Activated CD8-positive, alpha-beta T cell treated with anti-CD3 and anti-CD28 coated beads for 36 hours (primary cell): ENCODE data around the gene ATP6V0C. TPM values are rescaled to one million over a fixed set of nuclear protein-coding genes. Genes with fewer than 3 reads are reported as not detected.

Experiments
- ATAC-seq: fragments of 200-7000 bp; cut with Tn5 transposase; one replicate; pipeline ENCODE4 v1.10.0; 2021; ENCODE audit warnings: mild to moderate bottlenecking, moderate library complexity
- CTCF ChIA-PET: fragments of 350-600 bp; sonication (Branson Sonifier 250); formaldehyde crosslinking; loops from one replicate; lab custom pipeline; 2021; ENCODE audit warnings: antibody characterized with exemption; lab: Charles Lee
- POLR2A ChIA-PET: fragments of 350-600 bp; sonication (Branson Sonifier 250); formaldehyde crosslinking; loops from one replicate; lab custom pipeline; 2021; ENCODE audit warnings: antibody characterized with exemption; lab: Charles Lee
- DNase-seq: peaks from one replicate; pipeline ENCODE4 v3.0.0-alpha.2; 2020
- H3K27ac Mint-ChIP-seq: one replicate; pipeline ENCODE4 v1.8.0; 2021; ENCODE audit warnings: mild to moderate bottlenecking, mixed read lengths
- H3K27me3 Mint-ChIP-seq: one replicate; pipeline ENCODE4 v1.8.0; 2021; ENCODE audit warnings: mixed read lengths
- H3K36me3 Mint-ChIP-seq: one replicate; pipeline ENCODE4 v1.8.0; 2021; ENCODE audit warnings: low read depth, mixed read lengths
- H3K4me1 Mint-ChIP-seq: one replicate; pipeline ENCODE4 v1.8.0; 2021; ENCODE audit warnings: low read depth, mixed read lengths
- H3K4me3 Mint-ChIP-seq: one replicate; pipeline ENCODE4 v1.8.0; 2021; ENCODE audit warnings: mild to moderate bottlenecking, moderate library complexity, mixed read lengths
- H3K9me3 Mint-ChIP-seq: one replicate; pipeline ENCODE4 v1.8.0; 2021; ENCODE audit warnings: mixed read lengths
- CTCF ChIP-seq: fragments of 200-600 bp; IDR thresholded peaks from one replicate; pipeline ENCODE4 v1.8.0; 2022; ENCODE audit warnings: antibody characterized with exemption, mild to moderate bottlenecking
- intact Hi-C: fragments of 100-400 bp; cut with micrococcal nuclease; formaldehyde crosslinking; loops from one replicate; pipeline ENCODE4 v1.10.0; 2022
- total RNA-seq, 2 experiments: library from RNA; stranded (reverse); gene quantifications; one replicate each; pipeline ENCODE4 v1.2.3, GENCODE V29; 2021

Gene ATP6V0C
- total RNA-seq, 2 experiments from 2014 or later: 85.9 to 88.6 TPM

GRCh38 chr16:2498531-2499253 lies 15.1 kb upstream of the ATP6V0C start:
- no peak overlapping the region for H3K27ac Mint-ChIP-seq
- ChIA-PET POLR2A (interaction anchor here (0.9 kb wide), 1 partner anchor 68 kb away, joined by 4 read pairs; no protein-coding TSS in a partner anchor), CTCF (no interaction called here)
- H3K9me3 Mint-ChIP-seq: no peaks in the 10 kb centered on the region
- no peak for ATAC-seq
- no peak for DNase-seq
- intact Hi-C loops: no loop called here
- H3K4me3 Mint-ChIP-seq: no peak overlapping the region
- no peaks in the 10 kb centered on the region for H3K27me3 Mint-ChIP-seq
- H3K36me3 Mint-ChIP-seq: peaks cover 5% of the 10 kb centered on the region
- no peaks in the 10 kb centered on the region for H3K4me1 Mint-ChIP-seq
- no peak for TF ChIP-seq CTCF

- no peak overlapping the region for H3K27ac Mint-ChIP-seq
- no peaks in the 10 kb centered on the region for H3K27me3 Mint-ChIP-seq
- no peak overlapping the region for H3K4me3 Mint-ChIP-seq
- DNase-seq: no peak
- no peak for ATAC-seq
- ChIA-PET POLR2A (no interaction called here), CTCF (no interaction called here)
- H3K9me3 Mint-ChIP-seq: no peaks in the 10 kb centered on the region
- no peak for TF ChIP-seq CTCF
- intact Hi-C loops: no loop called here
- peaks cover 5% of the 10 kb centered on the region for H3K36me3 Mint-ChIP-seq
- H3K4me1 Mint-ChIP-seq: no peaks in the 10 kb centered on the region
Observed at GRCh38 chr16:2499454-2499853, 14.3 kb upstream of the ATP6V0C start.

GRCh38 chr16:2499890-2500429 lies 13.8 kb upstream of the ATP6V0C start:
- ATAC-seq (no peak), DNase-seq (no peak)
- Mint-ChIP-seq H3K4me3 (no peak overlapping the region), H3K9me3 (no peaks in the 10 kb centered on the region), H3K27ac (no peak overlapping the region), H3K27me3 (no peaks in the 10 kb centered on the region), H3K4me1 (no peaks in the 10 kb centered on the region), H3K36me3 (peaks cover 5% of the 10 kb centered on the region)
- intact Hi-C loops: loop anchor here (10.0 kb wide), 1 partner anchor 65 kb away; no protein-coding TSS in a partner anchor
- TF ChIP-seq CTCF: no peak
- POLR2A ChIA-PET: no interaction called here
- CTCF ChIA-PET: interaction anchor here (1.1 to 2.0 kb wide), 4 partner anchors 14 to 81 kb away, joined by 3 to 10 read pairs (median 6); no protein-coding TSS in a partner anchor

GRCh38 chr16:2500430-2500917 lies 13.3 kb upstream of the ATP6V0C start:
- no peaks in the 10 kb centered on the region for H3K4me1 Mint-ChIP-seq
- no peak overlapping the region for H3K27ac Mint-ChIP-seq
- peaks cover 5% of the 10 kb centered on the region for H3K36me3 Mint-ChIP-seq
- ATAC-seq: no peak
- H3K27me3 Mint-ChIP-seq: no peaks in the 10 kb centered on the region
- POLR2A ChIA-PET: no interaction called here
- no peak for TF ChIP-seq CTCF
- no peaks in the 10 kb centered on the region for H3K9me3 Mint-ChIP-seq
- DNase-seq: no peak
- intact Hi-C loops: loop anchor here (10.0 kb wide), 1 partner anchor 66 kb away; no protein-coding TSS in a partner anchor
- H3K4me3 Mint-ChIP-seq: no peak overlapping the region
- CTCF ChIA-PET: interaction anchor here (0.6 to 2.0 kb wide), 17 partner anchors 9 to 306 kb away, joined by 3 to 10 read pairs (median 4); partner anchors contain the start of genes AMDHD2, CCNF and TEDC2
